SK-N-SH (cell line): Measurements from ENCODE around the gene PBLD. TPM values are rescaled to one million over a fixed set of nuclear protein-coding genes. Genes with fewer than 3 reads are reported as not detected.
"Not testable (repeated sequence)": the region's sequence is repeated elsewhere in the genome, so short reads cannot be mapped to it uniquely, and the experiment has no call there.

Experiments used
- CTCF ChIA-PET: fragments of 300-600, 350-600 bp; formaldehyde crosslinking; extraction: SDS; loops from one replicate; lab custom pipeline; 2021; lab: Yijun Ruan, JAX
- POLR2A ChIA-PET: fragments of 350-600 bp; sonication (Branson Sonifier 250); formaldehyde crosslinking; extraction: SDS; loops from one replicate; lab custom pipeline; 2020; ENCODE audit warnings: antibody characterized with exemption, inconsistent platforms; lab: Yijun Ruan, JAX
- DNase-seq: peaks from one replicate; pipeline ENCODE4 v3.0.0; 2012
- H2AFZ ChIP-seq: fragments of 200-600 bp; sonication (generic); 2 replicates; pipeline ENCODE4 v1.8.1; 2016; ENCODE audit warnings: antibody characterized with exemption, mild to moderate bottlenecking, low read depth
- H3F3A ChIP-seq: fragments of 200-600 bp; sonication (generic); replicated peaks from 2 replicates; pipeline ENCODE3; 2016; ENCODE audit warnings: antibody characterized with exemption, mild to moderate bottlenecking; ENCODE audit not compliant: insufficient read depth
- H3K27ac ChIP-seq, 2 experiments: fragments of 200-500 bp in 1 of 2; fragments of 200-600 bp in 1 of 2; sonication (Bioruptor generic) in 1 of 2; sonication (generic), shearing (Covaris generic) in 1 of 2; 2 replicates each; pipeline versions ENCODE4 v1.5.1 to v1.6.1; 2014 to 2016; ENCODE audit warnings: low read depth in 2 of 2, inconsistent platforms in 1 of 2, low read length in 1 of 2, mild to moderate bottlenecking in 1 of 2, mixed read lengths in 1 of 2
- H3K27me3 ChIP-seq: fragments of 200-600 bp; sonication (generic), shearing (Covaris generic); 2 replicates; pipeline ENCODE4 v1.6.1; 2016; ENCODE audit warnings: mixed run types; ENCODE audit not compliant: insufficient read depth
- H3K36me3 ChIP-seq, 2 experiments: fragments of 200-500 bp in 1 of 2; fragments of 200-600 bp in 1 of 2; sonication (Bioruptor generic) in 1 of 2; sonication (generic) in 1 of 2; replicated peaks in 1 of 2; 2 replicates each; pipeline versions ENCODE3 to v1.5.1; 2014 to 2016; ENCODE audit warnings: low read length in 1 of 2, mild to moderate bottlenecking in 1 of 2; ENCODE audit not compliant: insufficient read depth in 2 of 2, control insufficient read depth in 1 of 2
- H3K4me1 ChIP-seq, 2 experiments: fragments of 200-500 bp in 1 of 2; fragments of 200-600 bp in 1 of 2; sonication (Bioruptor generic) in 1 of 2; sonication (generic), shearing (Covaris generic) in 1 of 2; 2 replicates each; pipeline versions ENCODE4 v1.5.1 to v1.6.1; 2014 to 2016; ENCODE audit warnings: low read depth in 1 of 2, low read length in 1 of 2, mixed run types in 1 of 2; ENCODE audit not compliant: insufficient read depth in 2 of 2, control insufficient read depth in 1 of 2
- H3K4me2 ChIP-seq: fragments of 200-600 bp; sonication (generic), shearing (Covaris generic); 2 replicates; pipeline ENCODE4 v1.6.1; 2017; ENCODE audit warnings: mixed run types
- H3K4me3 ChIP-seq, 2 experiments: fragments of 200-500 bp in 1 of 2; fragments of 200-600 bp in 1 of 2; sonication (Bioruptor generic) in 1 of 2; sonication (generic), shearing (Covaris generic) in 1 of 2; 2 replicates each; pipeline versions ENCODE4 v1.5.1 to v1.8.1; 2014 to 2016; ENCODE audit warnings: low read depth in 2 of 2, inconsistent platforms in 1 of 2, low read length in 1 of 2, mild to moderate bottlenecking in 1 of 2, mixed read lengths in 1 of 2, moderate library complexity in 1 of 2
- H3K79me2 ChIP-seq: fragments of 200-600 bp; sonication (generic); 2 replicates; pipeline ENCODE4 v1.8.1; 2017; ENCODE audit warnings: mild to moderate bottlenecking; ENCODE audit not compliant: insufficient read depth
- H3K9ac ChIP-seq: fragments of 200-600 bp; sonication (generic); 2 replicates; pipeline ENCODE4 v1.6.1; 2017; ENCODE audit warnings: mixed run types
- H3K9me2 ChIP-seq: fragments of 200-600 bp; sonication (generic); 2 replicates; pipeline ENCODE4 v1.6.1; 2017; ENCODE audit warnings: mixed run types
- H3K9me3 ChIP-seq: fragments of 200-600 bp; sonication (generic); 2 replicates; pipeline ENCODE4 v1.6.1; 2017; ENCODE audit warnings: mixed run types, mild to moderate bottlenecking, moderate library complexity
- H4K20me1 ChIP-seq: fragments of 200-600 bp; sonication (generic); 2 replicates; pipeline ENCODE4 v1.6.1; 2017; ENCODE audit warnings: mild to moderate bottlenecking, mixed run types; ENCODE audit not compliant: insufficient read depth
- ELF1 ChIP-seq: IDR thresholded peaks from 2 replicates; pipeline ENCODE4 v1.4.0; 2012
- EZH2phosphoT487 ChIP-seq: fragments of 200-600 bp; sonication (generic); IDR thresholded peaks from 2 replicates; pipeline ENCODE4 v1.6.1; 2017; ENCODE audit warnings: low read depth, mixed run types, mild to moderate bottlenecking, antibody characterized with exemption, moderate library complexity, borderline replicate concordance
- FOSL2 ChIP-seq: IDR thresholded peaks from 2 replicates; pipeline ENCODE4 v1.4.0; 2012; ENCODE audit warnings: low read depth, mild to moderate bottlenecking, moderate library complexity, borderline replicate concordance
- FOXJ3 ChIP-seq: sonication (generic); formaldehyde crosslinking; IDR thresholded peaks from 2 replicates; pipeline ENCODE4 v1.5.1; 2020; ENCODE audit warnings: mild to moderate bottlenecking, missing genetic modification reagents
- FOXM1 ChIP-seq: IDR thresholded peaks from 2 replicates; pipeline ENCODE4 v1.4.0; 2012; ENCODE audit warnings: low read depth, mild to moderate bottlenecking
- GABPA ChIP-seq: IDR thresholded peaks from 2 replicates; pipeline ENCODE4 v1.4.0; 2012; ENCODE audit warnings: low read depth, mild to moderate bottlenecking
- GATA2 ChIP-seq: sonication (generic); formaldehyde crosslinking; IDR thresholded peaks from 2 replicates; pipeline ENCODE4 v1.5.0; 2020; ENCODE audit warnings: mild to moderate bottlenecking, missing genetic modification reagents
- IRF3 ChIP-seq: fragments of 150-350 bp; IDR thresholded peaks from 2 replicates; pipeline ENCODE4 v1.6.1; 2016; ENCODE audit warnings: mild to moderate bottlenecking, low read depth, low read length
- JUND ChIP-seq: IDR thresholded peaks from 2 replicates; pipeline ENCODE4 v1.4.0; 2012
- MEF2A ChIP-seq: IDR thresholded peaks from 2 replicates; pipeline ENCODE4 v1.4.0; 2012; ENCODE audit warnings: low read depth, borderline replicate concordance
- NFIC ChIP-seq: IDR thresholded peaks from 2 replicates; pipeline ENCODE4 v1.4.0; 2012; ENCODE audit warnings: borderline replicate concordance
- NRF1 ChIP-seq: IDR thresholded peaks from 2 replicates; pipeline ENCODE4 v1.6.1; 2012; ENCODE audit warnings: low read depth, mild to moderate bottlenecking, low read length
- POLR2AphosphoS5 ChIP-seq: IDR thresholded peaks from 2 replicates; pipeline ENCODE4 v1.6.1; 2012; ENCODE audit warnings: low read depth, low read length
- RAD21 ChIP-seq: IDR thresholded peaks from 2 replicates; pipeline ENCODE4 v1.6.1; 2012; ENCODE audit warnings: mild to moderate bottlenecking, low read length
- TAF1 ChIP-seq: IDR thresholded peaks from 2 replicates; pipeline ENCODE4 v1.6.1; 2012; ENCODE audit warnings: low read depth, mild to moderate bottlenecking, low read length, moderate library complexity, borderline replicate concordance
- TEAD4 ChIP-seq: IDR thresholded peaks from 2 replicates; pipeline ENCODE4 v1.4.0; 2012; ENCODE audit warnings: mild to moderate bottlenecking, borderline replicate concordance; ENCODE audit not compliant: insufficient read depth
- ZBTB33 ChIP-seq: IDR thresholded peaks from 2 replicates; pipeline ENCODE4 v1.4.0; 2012; ENCODE audit warnings: low read depth, borderline replicate concordance
- WGBS: methylation state at CpG from one replicate; pipeline ENCODE4 v1.1.6; 2017; ENCODE audit warnings: low lambda C conversion rate; 5-methylcytosine and 5-hydroxymethylcytosine counted together
- polyA plus RNA-seq, 3 experiments: library from polyadenylated mRNA; depleted of rRNA; stranded (reverse); fragments of >200 nt; gene quantifications; 2 replicates each; pipeline ENCODE4 v1.2.3, GENCODE V29; 2012
- TF ChIP-seq, protein P1 (sequence below): IDR thresholded peaks from 2 replicates; pipeline ENCODE4 v1.6.1; 2012; ENCODE audit warnings: mild to moderate bottlenecking, low read depth, low read length, moderate library complexity
- TF ChIP-seq, protein P2 (sequence below): fragments of 150-350 bp; IDR thresholded peaks from 2 replicates; pipeline ENCODE4 v1.6.1; 2017; ENCODE audit warnings: antibody characterized with exemption, low read length, low read depth, borderline replicate concordance
- TF ChIP-seq, protein P3 (sequence below): IDR thresholded peaks from 2 replicates; pipeline ENCODE4 v1.4.0; 2012; ENCODE audit warnings: low read depth, borderline replicate concordance

PBLD gene
- polyA plus RNA-seq, 1 of the 3 experiments (the other 2 are of a cell fraction), result 0.94 TPM

DNA sequence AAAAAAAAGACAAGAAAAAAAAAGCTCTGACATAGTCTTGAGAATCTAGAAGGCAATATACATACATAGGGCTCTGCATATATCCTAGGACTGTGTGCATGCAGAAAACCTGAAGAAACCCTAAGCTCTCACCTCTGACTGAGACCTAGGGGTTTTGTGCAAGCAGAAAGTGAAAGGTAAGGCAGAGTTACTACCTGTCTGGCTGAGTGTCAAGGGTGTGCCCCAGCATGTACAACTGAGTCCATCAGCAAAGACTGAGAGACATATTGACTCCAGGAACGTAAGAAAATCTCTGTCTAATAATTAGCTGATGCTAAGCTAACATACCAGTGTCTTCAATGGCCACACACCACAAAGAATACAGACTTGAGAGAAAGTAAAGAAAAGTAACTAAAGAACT lies 17.1 kb downstream of the PBLD start:
- no peak for DNase-seq
- Histone ChIP-seq H3K9me2 (no peaks in the 10 kb centered on the region), H3F3A (no peaks in the 10 kb centered on the region), H3K4me2 (no peak overlapping the region), H3K9me3 (peaks cover 7% of the 10 kb centered on the region), H3K4me3 (no peak overlapping the region), H3K27me3 (no peaks in the 10 kb centered on the region), H3K4me1 (no peaks in the 10 kb centered on the region), H3K9ac (no peak overlapping the region), H4K20me1 (no peaks in the 10 kb centered on the region), H3K79me2 (no peaks in the 10 kb centered on the region), H3K36me3 (no peaks in the 10 kb centered on the region), H2AFZ (no peak overlapping the region), H3K27ac (no peak overlapping the region)
- WGBS, result 61% methylated on average over 1 of the region's 1 CpG
- CTCF ChIA-PET, result interaction anchor here (1.8 kb wide), 1 partner anchor 8 kb away, joined by 5 read pairs; no protein-coding TSS in a partner anchor
- TF ChIP-seq, protein P1, sequence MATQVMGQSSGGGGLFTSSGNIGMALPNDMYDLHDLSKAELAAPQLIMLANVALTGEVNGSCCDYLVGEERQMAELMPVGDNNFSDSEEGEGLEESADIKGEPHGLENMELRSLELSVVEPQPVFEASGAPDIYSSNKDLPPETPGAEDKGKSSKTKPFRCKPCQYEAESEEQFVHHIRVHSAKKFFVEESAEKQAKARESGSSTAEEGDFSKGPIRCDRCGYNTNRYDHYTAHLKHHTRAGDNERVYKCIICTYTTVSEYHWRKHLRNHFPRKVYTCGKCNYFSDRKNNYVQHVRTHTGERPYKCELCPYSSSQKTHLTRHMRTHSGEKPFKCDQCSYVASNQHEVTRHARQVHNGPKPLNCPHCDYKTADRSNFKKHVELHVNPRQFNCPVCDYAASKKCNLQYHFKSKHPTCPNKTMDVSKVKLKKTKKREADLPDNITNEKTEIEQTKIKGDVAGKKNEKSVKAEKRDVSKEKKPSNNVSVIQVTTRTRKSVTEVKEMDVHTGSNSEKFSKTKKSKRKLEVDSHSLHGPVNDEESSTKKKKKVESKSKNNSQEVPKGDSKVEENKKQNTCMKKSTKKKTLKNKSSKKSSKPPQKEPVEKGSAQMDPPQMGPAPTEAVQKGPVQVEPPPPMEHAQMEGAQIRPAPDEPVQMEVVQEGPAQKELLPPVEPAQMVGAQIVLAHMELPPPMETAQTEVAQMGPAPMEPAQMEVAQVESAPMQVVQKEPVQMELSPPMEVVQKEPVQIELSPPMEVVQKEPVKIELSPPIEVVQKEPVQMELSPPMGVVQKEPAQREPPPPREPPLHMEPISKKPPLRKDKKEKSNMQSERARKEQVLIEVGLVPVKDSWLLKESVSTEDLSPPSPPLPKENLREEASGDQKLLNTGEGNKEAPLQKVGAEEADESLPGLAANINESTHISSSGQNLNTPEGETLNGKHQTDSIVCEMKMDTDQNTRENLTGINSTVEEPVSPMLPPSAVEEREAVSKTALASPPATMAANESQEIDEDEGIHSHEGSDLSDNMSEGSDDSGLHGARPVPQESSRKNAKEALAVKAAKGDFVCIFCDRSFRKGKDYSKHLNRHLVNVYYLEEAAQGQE, result no peak
- TF ChIP-seq FOSL2, result no peak
- no peak for TF ChIP-seq TAF1
- TF ChIP-seq ELF1, result no peak
- TF ChIP-seq JUND, result no peak
- TF ChIP-seq, protein P2, sequence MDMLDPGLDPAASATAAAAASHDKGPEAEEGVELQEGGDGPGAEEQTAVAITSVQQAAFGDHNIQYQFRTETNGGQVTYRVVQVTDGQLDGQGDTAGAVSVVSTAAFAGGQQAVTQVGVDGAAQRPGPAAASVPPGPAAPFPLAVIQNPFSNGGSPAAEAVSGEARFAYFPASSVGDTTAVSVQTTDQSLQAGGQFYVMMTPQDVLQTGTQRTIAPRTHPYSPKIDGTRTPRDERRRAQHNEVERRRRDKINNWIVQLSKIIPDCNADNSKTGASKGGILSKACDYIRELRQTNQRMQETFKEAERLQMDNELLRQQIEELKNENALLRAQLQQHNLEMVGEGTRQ, result no peak
- TF ChIP-seq NFIC, result no peak
- TF ChIP-seq GABPA, result no peak
- no peak for TF ChIP-seq MEF2A
- no peak for TF ChIP-seq FOXM1
- no peak for TF ChIP-seq RAD21
- TF ChIP-seq ZBTB33, result no peak
- no peak for TF ChIP-seq IRF3
- no peak for TF ChIP-seq NRF1
- no peak for TF ChIP-seq EZH2phosphoT487
- TF ChIP-seq GATA2 (CRISPR knock-in tag), result no peak
- TF ChIP-seq TEAD4, result no peak
- TF ChIP-seq FOXJ3, result no peak
- TF ChIP-seq POLR2AphosphoS5, result no peak
- TF ChIP-seq, protein P3, sequence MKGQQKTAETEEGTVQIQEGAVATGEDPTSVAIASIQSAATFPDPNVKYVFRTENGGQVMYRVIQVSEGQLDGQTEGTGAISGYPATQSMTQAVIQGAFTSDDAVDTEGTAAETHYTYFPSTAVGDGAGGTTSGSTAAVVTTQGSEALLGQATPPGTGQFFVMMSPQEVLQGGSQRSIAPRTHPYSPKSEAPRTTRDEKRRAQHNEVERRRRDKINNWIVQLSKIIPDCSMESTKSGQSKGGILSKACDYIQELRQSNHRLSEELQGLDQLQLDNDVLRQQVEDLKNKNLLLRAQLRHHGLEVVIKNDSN, result no peak
- POLR2A ChIA-PET, result no interaction called here

DNA sequence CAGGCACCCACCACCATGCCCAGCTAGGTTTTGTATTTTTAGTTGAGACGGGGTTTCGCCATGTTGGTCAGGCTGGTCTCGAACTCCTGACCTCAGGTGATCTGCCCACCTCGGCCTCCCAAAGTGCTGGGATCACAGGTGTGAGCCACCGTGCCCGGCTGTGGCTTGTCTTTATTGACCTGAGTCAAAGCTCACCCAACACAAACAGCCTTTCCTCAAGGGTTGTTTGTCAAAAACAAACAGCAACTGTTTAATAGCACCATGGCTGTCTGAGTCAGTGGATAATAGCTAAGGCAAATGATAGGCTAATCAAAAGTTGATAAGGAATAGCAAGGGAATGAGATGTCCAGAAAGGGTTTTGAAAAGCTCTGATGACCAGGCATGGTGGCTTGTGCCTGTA lies 17.8 kb downstream of the PBLD start:
- H2AFZ ChIP-seq, H3K4me2 ChIP-seq, H3K4me1 ChIP-seq, H3K79me2 ChIP-seq, H3K9me2 ChIP-seq, H3F3A ChIP-seq, H3K4me3 ChIP-seq, H3K27me3 ChIP-seq, DNase-seq, H3K36me3 ChIP-seq, H4K20me1 ChIP-seq, H3K9ac ChIP-seq, POLR2A ChIA-PET, H3K27ac ChIP-seq, H3K9me3 ChIP-seq: not testable (repeated sequence)
- WGBS, result 83% methylated on average over 6 of the region's 6 CpGs
- CTCF ChIA-PET, result interaction anchor here (1.7 to 3.8 kb wide), 3 partner anchors 11 to 102 kb away, joined by 4 to 13 read pairs (median 9); no protein-coding TSS in a partner anchor
